CD4-positive, alpha-beta T cell (primary cell): ENCODE data around the gene VAV2. TPM values are rescaled to one million over a fixed set of nuclear protein-coding genes. Genes with fewer than 3 reads are reported as not detected.

ENCODE experiments used
- ATAC-seq: fragments of 200-7000 bp; cut with Tn5 transposase; one replicate; pipeline ENCODE4 v1.10.0; 2022; ENCODE audit warnings: mild to moderate bottlenecking; ENCODE audit not compliant: poor library complexity
- CTCF ChIA-PET: fragments of 350-600 bp; sonication (Branson Sonifier 250); formaldehyde crosslinking; loops from one replicate; lab custom pipeline; 2021; ENCODE audit warnings: antibody characterized with exemption, inconsistent platforms; lab: Charles Lee
- POLR2A ChIA-PET: fragments of 350-600 bp; sonication (Branson Sonifier 250); formaldehyde crosslinking; loops from one replicate; lab custom pipeline; 2021; ENCODE audit warnings: antibody characterized with exemption, inconsistent platforms; lab: Charles Lee
- DNase-seq, 14 experiments: peaks; one replicate each; pipeline ENCODE4 v3.0.0-alpha.2; 2013 to 2020; ENCODE audit warnings: mixed read lengths in 2 of 14
- H3K27ac ChIP-seq, 2 donors: one replicate each; pipeline versions ENCODE4 v1.5.1 to v1.7.0; 2013; ENCODE audit warnings: low read length in 2 of 2, low read depth in 1 of 2, mild to moderate bottlenecking in 1 of 2
- H3K27me3 ChIP-seq, 2 experiments: 1 replicate in 1 of 2; 2 replicates in 1 of 2; pipeline versions ENCODE4 v1.6.1 to v1.7.0; 2013; ENCODE audit warnings: low read length in 2 of 2, control low read depth in 1 of 2, mild to moderate bottlenecking in 1 of 2, moderate library complexity in 1 of 2; ENCODE audit not compliant: insufficient read depth in 2 of 2, control insufficient read depth in 1 of 2
- H3K36me3 ChIP-seq: one replicate; pipeline ENCODE4 v1.6.1; 2013; ENCODE audit warnings: low read length, control low read depth; ENCODE audit not compliant: insufficient read depth
- H3K4me1 ChIP-seq: one replicate; pipeline ENCODE4 v1.6.1; 2013; ENCODE audit warnings: low read length, control low read depth; ENCODE audit not compliant: insufficient read depth
- H3K4me3 ChIP-seq: one replicate; pipeline ENCODE4 v1.5.1; 2013; ENCODE audit warnings: mild to moderate bottlenecking, low read length, moderate library complexity
- H3K9me3 ChIP-seq, 2 experiments: 1 replicate in 1 of 2; 2 replicates in 1 of 2; pipeline versions ENCODE4 v1.6.1 to v1.7.0; 2013; ENCODE audit warnings: low read length in 2 of 2, mild to moderate bottlenecking in 2 of 2, control low read depth in 1 of 2, moderate library complexity in 1 of 2; ENCODE audit not compliant: control insufficient read depth in 1 of 2, insufficient read depth in 1 of 2
- H3K27ac Mint-ChIP-seq: one replicate; pipeline ENCODE4 v1.8.0; 2020; ENCODE audit warnings: mixed read lengths
- H3K27me3 Mint-ChIP-seq: one replicate; pipeline ENCODE4 v1.8.0; 2021; ENCODE audit warnings: mixed read lengths
- H3K36me3 Mint-ChIP-seq: one replicate; pipeline ENCODE4 v1.8.0; 2021; ENCODE audit warnings: low read depth, mixed read lengths
- H3K4me1 Mint-ChIP-seq: one replicate; pipeline ENCODE4 v1.8.0; 2021; ENCODE audit warnings: low read depth, mixed read lengths
- H3K4me3 Mint-ChIP-seq: one replicate; pipeline ENCODE4 v1.8.0; 2020; ENCODE audit warnings: mild to moderate bottlenecking, mixed read lengths
- H3K9me3 Mint-ChIP-seq: one replicate; pipeline ENCODE4 v1.8.0; 2020; ENCODE audit warnings: mixed read lengths
- CTCF ChIP-seq: fragments of 200-600 bp; IDR thresholded peaks from one replicate; pipeline ENCODE4 v1.8.0; 2022; ENCODE audit warnings: antibody characterized with exemption, mild to moderate bottlenecking
- intact Hi-C, 2 experiments: fragments of 100-400 bp; cut with DNase I in 1 of 2; cut with micrococcal nuclease in 1 of 2; formaldehyde crosslinking; loops; one replicate each; pipeline versions ENCODE4 v1.15.1 to v1.9.0; 2023 to 2025; cut with DNase I, micrococcal nuclease
- total RNA-seq, 174 experiments: library from RNA in 2 of 174; stranded (reverse) in 2 of 174; gene quantifications; one replicate each; pipeline ENCODE4 v1.2.3 and lab custom pipeline; 2021 to 2026

Gene VAV2
- total RNA-seq, 2 experiments from 2014 or later, result 1.6 to 1.7 TPM

GRCh38 chr9:133758228-133758627 is 233.9 kb downstream of the VAV2 start:
- no peaks in the 10 kb centered on the region for H3K4me1 Mint-ChIP-seq
- Histone ChIP-seq H3K4me3 (no peak overlapping the region), H3K36me3 (no peaks in the 10 kb centered on the region), H3K27ac (no peak overlapping the region), H3K9me3 (no peaks in the 10 kb centered on the region), H3K27me3 (peaks cover 0 to 4% of the 10 kb centered on the region in 2 experiments), H3K4me1 (no peaks in the 10 kb centered on the region)
- intact Hi-C loops, result no loop called here
- ChIA-PET CTCF (no interaction called here), POLR2A (no interaction called here)
- no peak for ATAC-seq
- no peaks in the 10 kb centered on the region for H3K36me3 Mint-ChIP-seq
- no peak overlapping the region for H3K27ac Mint-ChIP-seq
- H3K27me3 Mint-ChIP-seq, result peaks cover 21% of the 10 kb centered on the region
- no peaks in the 10 kb centered on the region for H3K9me3 Mint-ChIP-seq
- no peak for DNase-seq
- H3K4me3 Mint-ChIP-seq, result no peak overlapping the region
- TF ChIP-seq CTCF, result no peak

GRCh38 chr9:133754688-133755227 is 237.4 kb downstream of the VAV2 start:
- CTCF ChIA-PET, result interaction anchor here (1.5 kb wide), 1 partner anchor 12 kb away, joined by 3 read pairs; no protein-coding TSS in a partner anchor
- H3K27ac Mint-ChIP-seq, result no peak overlapping the region
- intact Hi-C loops, result no loop called here

GRCh38 chr9:133754187-133754586 is 237.9 kb downstream of the VAV2 start:
- ChIA-PET CTCF (interaction anchor here (1.5 kb wide), 1 partner anchor 11 kb away, joined by 3 read pairs; no protein-coding TSS in a partner anchor), POLR2A (no interaction called here)
- ATAC-seq (no peak), DNase-seq (no peak)
- no peaks in the 10 kb centered on the region for H3K36me3 ChIP-seq
- Mint-ChIP-seq H3K27me3 (peaks cover 48% of the 10 kb centered on the region), H3K4me1 (no peaks in the 10 kb centered on the region), H3K27ac (no peak overlapping the region), H3K4me3 (no peak overlapping the region), H3K9me3 (no peaks in the 10 kb centered on the region), H3K36me3 (no peaks in the 10 kb centered on the region)
- H3K27me3 ChIP-seq, result peaks cover 21 to 22% of the 10 kb centered on the region in 2 experiments
- no peaks in the 10 kb centered on the region for H3K4me1 ChIP-seq
- H3K4me3 ChIP-seq, result no peak overlapping the region
- no peak for TF ChIP-seq CTCF
- intact Hi-C loops, result no loop called here
- no peak overlapping the region for H3K27ac ChIP-seq
- no peaks in the 10 kb centered on the region for H3K9me3 ChIP-seq

More at GRCh38 chr9:133754688-133755227, 237.4 kb downstream of the VAV2 start:
- no peak overlapping the region for H3K4me3 Mint-ChIP-seq
- no peaks in the 10 kb centered on the region for H3K9me3 Mint-ChIP-seq
- Histone ChIP-seq H3K36me3 (no peaks in the 10 kb centered on the region), H3K27ac (no peak overlapping the region), H3K27me3 (peaks cover 21 to 22% of the 10 kb centered on the region in 2 experiments), H3K4me1 (no peaks in the 10 kb centered on the region), H3K9me3 (no peaks in the 10 kb centered on the region), H3K4me3 (no peak overlapping the region)
- no peak for DNase-seq
- H3K36me3 Mint-ChIP-seq, result no peaks in the 10 kb centered on the region
- no peaks in the 10 kb centered on the region for H3K4me1 Mint-ChIP-seq
- no peak for TF ChIP-seq CTCF
- peaks cover 42% of the 10 kb centered on the region for H3K27me3 Mint-ChIP-seq
- POLR2A ChIA-PET, result no interaction called here
- no peak for ATAC-seq
